ENCODE results near the gene INPP5D.

Gene INPP5D

DNA sequence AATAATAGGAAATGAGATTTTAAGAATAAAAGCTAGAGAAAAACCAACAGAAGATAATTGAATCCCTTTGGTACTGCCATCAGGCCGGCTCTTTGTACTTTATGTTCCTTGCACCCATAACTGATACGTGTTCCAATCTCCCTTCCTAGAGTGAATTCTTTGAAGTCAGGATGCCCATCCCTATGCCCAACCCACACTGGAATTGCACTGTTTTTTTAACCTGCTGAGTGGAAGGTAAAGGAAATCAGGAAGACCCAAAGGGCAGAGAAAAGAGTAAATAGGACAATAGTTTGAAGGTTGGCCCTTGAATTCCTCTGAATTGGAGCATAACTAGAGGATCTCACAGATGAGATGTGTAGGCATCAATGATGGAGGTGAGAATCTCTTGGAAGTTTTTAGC lies 187.0 kb downstream of the INPP5D start:
- no peak for DNase-seq

GRCh38 chr2:233247744-233248143 lies 187.6 kb downstream of the INPP5D start:
- DNase-seq = no peak

- DNase-seq = no peak
Observed at GRCh38 chr2:233248999-233249398, 188.9 kb downstream of the INPP5D start.

DNA sequence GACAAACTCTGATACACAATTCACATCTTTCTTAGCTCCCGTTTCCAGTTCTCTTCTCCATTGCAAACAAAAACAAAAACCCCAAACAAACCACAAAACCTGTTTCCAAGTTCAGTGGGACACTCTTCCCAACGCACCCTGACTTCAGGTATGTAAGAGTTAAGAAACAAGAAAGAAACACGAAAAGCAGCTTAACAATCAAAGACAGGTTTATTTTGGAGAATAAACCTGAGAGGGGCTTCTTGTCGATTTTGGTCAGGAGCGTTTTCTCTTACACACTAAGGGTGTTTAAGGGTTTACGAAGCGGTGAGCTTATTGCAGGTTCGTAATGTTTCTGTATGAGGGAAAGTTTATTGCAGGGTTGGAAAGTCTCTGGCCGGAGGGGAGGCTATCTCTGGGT lies 190.4 kb downstream of the INPP5D start:
- DNase-seq = no peak

DNA sequence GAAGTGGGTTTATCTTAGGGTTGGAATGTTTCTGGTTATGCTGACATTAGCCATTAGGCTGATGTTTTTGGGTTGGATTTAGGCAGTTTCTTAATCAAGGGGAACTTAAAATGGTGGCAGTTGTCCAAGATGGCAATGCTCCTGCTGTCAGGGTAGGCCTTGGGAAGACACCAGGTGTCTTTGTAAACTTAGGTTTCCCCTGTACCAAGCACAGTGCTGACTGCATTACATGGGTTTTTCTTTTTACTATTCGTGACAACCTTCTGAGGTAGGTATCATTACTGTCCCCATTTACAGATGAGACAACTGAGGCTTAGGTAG lies 190.8 kb downstream of the INPP5D start:
- DNase-seq = no peak

- peak; percentile 93 to 94 for DNase-seq
Observed at GRCh38 chr2:233251306-233252116, 191.4 kb downstream of the INPP5D start, which contains the start of gene ATG16L1. TSS of gene ATG16L1 (plus strand) at chr2:233251673. CDS start at chr2:233251828, 155 bp downstream.

DNA sequence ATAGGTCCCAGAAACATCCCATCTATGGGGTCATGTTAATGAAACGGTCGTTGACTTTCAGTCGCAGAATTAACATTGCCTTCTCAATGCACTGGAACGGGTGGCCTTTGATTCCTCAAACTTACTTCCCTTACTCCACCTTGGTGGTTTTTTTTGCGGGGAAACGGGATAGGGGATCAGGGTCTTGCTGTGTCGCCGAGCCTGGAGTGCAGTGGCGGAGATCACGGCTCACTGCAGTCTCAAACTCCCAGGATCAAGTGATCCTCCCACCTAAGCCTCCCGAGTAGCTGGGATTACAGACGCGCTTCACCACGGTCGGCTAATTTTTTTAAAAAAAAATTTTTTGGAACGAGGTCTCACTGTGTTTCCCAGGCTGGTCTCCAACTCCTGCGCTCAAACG lies 192.1 kb downstream of the INPP5D start:
- DNase-seq = no peak

DNA sequence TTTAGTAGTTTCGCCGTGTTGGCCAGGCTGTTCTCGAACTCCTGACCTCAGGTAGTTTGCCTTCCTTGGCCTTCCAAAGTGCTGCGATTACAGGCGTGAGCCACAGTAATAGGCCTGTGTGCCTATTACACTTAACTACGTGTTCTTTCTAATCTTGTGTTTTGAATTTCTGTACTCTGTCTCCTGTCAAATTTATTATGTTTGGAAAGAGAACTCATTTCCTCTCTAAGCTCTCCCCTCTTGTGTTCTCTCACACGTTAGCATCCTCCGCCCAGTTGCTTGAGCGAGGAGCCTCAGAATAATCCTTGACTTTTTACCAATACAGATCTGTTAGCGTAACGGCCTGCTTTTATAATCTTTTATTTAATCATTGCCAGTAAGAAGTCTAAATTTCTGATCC lies 195.0 kb downstream of the INPP5D start:
- no peak for DNase-seq

DNA sequence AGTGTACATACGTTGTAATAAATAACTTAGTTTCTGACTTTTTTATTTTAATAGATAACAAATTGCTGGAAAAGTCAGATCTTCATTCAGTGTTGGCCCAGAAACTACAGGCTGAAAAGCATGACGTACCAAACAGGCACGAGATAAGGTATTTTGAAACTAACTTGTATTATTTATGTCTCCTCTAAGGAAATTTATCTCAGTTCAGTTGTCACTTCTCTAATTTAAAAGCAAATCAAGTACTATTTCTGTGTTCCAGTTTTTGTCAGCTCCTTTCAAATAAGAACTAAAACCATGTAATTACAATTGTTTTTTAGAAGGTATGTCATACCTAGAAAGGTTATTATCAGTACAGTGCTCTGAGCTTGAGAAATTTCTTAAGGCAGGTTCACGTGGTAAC lies 195.9 kb downstream of the INPP5D start:
- DNase-seq = no peak
